Esophagus squamous epithelium (tissue), 4 donors: ENCODE data around the gene RASSF3.

Source experiments
- POLR2A ChIP-seq, 4 donors: fragments of 450-650 bp; IDR thresholded peaks; one replicate each; pipeline ENCODE4 v1.6.1; 2017; ENCODE audit warnings: antibody characterized with exemption in 4 of 4, mild to moderate bottlenecking in 4 of 4, moderate library complexity in 3 of 4
- TF ChIP-seq, protein P1 (sequence below), 6 experiments: fragments of 450-650 bp in 4 of 6; fragments of 200-600 bp in 2 of 6; sonication (generic) in 2 of 6; IDR thresholded peaks; one replicate each; pipeline ENCODE4 v1.5.1; 2016 to 2019; ENCODE audit warnings: antibody characterized with exemption in 6 of 6, mild to moderate bottlenecking in 4 of 6, moderate library complexity in 4 of 6

DNA sequence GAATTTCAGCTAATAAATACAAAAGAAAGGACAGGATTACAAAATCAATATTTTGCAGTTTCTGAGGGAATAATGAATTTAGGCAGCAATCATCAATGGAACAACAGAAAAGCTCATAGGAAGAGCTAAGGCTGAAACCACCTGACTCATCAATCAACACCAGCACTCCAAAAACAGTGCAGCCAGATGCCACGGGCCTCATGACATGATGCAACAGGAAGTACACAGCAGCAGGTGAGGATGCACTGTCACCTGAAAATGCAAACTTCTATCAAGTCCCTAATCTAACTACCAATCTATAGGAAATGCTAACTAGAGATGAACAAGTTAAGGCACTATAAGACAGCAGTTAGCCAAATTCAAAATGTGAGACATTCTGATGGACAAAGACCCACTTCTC is 127.2 kb downstream of the RASSF3 start:
- TF ChIP-seq, protein P1, sequence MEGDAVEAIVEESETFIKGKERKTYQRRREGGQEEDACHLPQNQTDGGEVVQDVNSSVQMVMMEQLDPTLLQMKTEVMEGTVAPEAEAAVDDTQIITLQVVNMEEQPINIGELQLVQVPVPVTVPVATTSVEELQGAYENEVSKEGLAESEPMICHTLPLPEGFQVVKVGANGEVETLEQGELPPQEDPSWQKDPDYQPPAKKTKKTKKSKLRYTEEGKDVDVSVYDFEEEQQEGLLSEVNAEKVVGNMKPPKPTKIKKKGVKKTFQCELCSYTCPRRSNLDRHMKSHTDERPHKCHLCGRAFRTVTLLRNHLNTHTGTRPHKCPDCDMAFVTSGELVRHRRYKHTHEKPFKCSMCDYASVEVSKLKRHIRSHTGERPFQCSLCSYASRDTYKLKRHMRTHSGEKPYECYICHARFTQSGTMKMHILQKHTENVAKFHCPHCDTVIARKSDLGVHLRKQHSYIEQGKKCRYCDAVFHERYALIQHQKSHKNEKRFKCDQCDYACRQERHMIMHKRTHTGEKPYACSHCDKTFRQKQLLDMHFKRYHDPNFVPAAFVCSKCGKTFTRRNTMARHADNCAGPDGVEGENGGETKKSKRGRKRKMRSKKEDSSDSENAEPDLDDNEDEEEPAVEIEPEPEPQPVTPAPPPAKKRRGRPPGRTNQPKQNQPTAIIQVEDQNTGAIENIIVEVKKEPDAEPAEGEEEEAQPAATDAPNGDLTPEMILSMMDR (IDR thresholded peaks at IDR 0.05): no peak
- no peak for TF ChIP-seq POLR2A (IDR thresholded peaks at IDR 0.05)
